HG03354 (cell line): ENCODE data around the gene PLXNC1.

Source experiments
- ATAC-seq: cut with Tn5 transposase; IDR thresholded peaks from one replicate; pipeline ENCODE4 v1.9.1; 2021; ENCODE audit warnings: mild to moderate bottlenecking; ENCODE audit not compliant: unreplicated experiment, poor library complexity, severe bottlenecking

The PLXNC1 gene

DNA sequence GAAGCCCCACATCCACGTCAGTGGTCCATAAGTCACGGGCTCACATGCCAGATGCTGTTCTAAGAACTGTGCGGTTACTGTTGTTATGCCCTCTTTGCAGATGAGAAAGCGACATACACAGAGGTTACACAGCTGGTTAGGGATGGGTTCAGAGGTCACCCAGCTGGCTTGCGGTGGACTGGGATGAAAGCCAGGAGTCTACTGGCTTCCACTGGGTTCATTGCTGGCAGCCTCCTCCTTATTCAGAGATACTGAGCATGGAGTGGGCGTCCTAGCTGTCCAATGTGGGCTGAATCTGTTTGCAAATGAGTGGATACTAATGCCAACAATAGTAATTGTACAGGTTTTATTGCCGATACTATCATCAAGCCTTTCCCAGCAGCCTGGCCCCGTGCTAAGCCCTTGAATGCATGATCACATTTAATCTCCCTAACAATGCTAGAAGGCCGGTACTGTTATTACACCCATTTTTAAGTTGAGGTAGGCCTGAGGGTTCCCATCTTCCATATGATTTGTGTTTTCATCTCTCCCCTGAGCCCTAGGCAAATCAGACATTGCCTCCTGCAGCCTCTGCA lies 129.1 kb downstream of the PLXNC1 start:
- no peak for ATAC-seq

DNA sequence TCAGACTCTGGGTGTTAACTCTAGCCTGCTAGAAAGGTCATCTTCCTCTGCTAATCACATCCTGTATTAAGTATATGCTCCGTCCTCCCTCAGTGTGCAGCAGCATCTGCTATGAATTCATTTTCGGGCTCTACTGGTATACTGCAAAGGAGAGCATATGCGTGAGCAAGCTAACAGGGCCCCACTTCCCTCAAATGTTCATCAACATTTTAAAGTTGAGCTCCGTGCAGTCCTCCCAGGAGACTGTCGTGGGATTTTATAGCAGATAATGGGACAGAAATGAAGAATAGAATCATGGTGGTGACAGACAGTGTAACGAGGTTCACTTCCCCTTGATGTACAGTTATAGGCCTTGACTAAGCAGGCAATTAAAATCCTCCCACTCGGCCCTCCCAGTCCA lies 131.7 kb downstream of the PLXNC1 start:
- no peak for ATAC-seq

DNA sequence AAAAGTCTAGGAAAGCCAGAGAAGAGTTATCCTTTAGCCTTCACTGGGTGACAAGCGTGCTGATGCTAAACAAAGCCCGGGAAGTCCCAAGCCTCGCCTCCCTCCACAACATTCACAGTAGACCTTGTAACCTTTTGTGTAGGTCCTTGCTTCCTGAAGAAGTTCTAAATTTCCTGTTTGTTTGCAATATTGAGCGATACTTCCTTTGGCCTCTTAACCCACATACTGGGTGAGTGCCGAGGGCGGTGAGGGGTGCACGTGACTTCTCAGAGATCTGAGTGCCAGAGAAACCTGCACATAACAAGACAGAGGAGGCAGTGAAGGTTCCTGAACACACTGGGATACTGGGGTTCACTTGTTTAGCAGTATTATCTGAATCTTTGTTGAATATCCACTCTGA lies 134.3 kb downstream of the PLXNC1 start:
- ATAC-seq = no peak

DNA sequence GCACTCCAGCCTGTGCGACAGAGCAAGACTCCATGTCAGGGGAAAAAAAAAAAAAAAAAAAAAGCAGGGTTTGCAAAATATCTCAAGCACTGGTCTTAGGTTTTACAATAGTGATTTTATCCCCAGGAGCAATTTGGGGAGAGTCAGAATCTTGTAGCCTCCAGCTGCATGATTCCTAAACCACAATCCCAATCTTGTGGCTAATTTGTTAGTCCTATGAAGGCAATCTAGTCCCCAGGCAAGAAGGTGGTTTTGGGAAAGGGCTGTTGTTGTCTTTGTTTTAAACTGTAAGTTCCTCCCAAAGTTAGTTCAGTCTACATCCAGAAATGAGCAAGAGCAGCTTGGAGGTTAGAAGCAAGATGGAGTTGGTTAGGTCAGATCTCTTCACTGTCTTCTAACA lies 135.7 kb downstream of the PLXNC1 start:
- ATAC-seq = no peak

DNA sequence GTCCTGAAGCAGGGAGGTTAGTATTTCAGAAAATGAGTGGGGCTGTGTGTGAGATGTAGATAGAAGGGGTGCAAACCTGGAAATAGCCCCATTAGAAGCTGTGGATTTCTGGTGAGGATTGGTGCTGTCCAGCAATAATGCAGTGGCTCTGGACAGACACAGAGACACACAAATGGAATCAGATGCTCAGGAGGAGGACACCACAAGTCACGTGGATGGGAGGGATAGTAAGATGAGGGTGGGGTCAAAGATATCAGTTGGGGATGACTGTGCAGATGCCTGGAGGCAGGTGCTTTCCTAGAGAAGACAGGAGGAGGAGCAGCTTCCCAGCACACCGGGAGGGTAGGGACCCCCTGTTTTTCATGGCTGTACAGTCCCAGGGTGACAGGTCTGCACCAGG lies 136.5 kb downstream of the PLXNC1 start:
- no peak for ATAC-seq

DNA sequence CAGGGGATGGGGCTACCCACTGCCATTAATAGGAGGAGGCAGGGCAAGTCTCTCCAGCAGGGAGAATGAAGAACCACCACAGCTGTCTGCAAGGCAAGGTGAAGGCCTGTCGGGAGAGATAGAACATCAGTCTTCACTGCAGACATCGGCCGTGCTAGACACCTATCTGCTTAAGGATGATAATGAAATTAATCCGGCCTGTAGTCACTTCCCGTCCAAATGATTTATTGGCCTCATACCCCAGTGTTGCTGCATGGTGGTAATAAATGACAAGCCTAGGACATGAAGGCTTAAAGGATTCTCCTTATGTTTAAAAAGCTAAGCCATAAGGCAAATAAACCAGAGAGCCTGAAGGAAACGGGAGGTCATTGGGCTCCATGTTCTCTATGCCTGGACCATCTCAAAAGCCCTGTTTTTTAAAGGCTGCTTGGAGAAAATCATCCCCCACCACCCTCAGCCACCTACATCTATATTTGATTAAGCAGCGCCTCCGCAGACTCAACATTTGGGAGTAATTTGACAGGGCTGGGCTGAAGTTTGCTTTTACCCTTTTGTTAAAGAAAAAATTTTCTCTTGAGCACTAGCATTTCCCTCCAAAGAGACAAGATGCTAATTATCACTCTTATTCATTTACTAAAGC lies 137.7 kb downstream of the PLXNC1 start:
- no peak for ATAC-seq

DNA sequence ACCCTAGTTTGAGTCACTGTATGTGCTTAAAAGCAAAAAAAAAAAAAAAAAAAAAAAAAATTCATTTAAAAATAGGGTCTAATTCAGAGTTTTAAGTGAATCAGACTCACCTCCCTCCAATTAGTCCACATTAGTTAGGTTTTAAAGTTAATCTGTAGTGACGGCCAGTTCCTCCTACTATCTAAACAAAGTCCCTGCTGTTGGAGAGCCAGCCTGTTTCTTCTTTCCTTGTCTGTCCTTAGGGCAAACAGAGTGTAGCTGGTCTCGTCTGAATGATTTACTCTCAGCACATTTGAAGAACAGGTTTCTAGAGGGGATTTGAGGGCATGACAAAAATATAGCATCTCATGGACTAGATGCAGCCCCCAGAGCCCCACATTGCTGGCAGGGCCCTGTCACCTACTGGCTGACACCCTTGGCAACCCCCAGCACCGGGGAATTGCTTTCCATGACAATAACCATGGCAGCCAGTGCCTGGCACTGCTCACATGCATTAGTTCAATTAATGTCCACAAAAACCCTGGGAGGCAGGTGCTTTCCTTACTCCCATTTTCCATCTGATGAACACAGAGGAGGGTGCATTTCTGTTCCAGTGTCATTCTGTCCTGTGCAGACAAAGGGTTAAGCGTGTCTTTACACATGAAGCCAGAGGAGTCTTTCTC lies 138.3 kb downstream of the PLXNC1 start:
- no peak for ATAC-seq

DNA sequence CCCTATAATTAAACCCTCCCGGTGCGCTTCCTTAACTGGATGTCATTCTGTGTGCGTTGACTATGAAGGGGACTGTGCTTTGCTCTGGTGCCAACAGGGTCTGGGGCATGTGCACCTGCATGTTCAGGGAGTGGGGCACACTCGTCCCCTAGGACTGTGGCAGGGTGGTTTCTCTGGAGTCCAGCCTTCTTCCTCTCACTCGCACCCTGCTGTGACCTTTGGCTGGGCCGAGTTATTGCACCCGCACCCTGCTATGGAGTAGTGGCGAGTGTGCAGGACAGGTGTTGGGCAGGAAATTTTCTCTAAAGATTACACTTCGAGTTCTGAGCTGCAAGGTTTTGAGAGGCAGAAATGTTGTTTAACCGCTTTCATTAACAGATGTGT lies 138.9 kb downstream of the PLXNC1 start:
- ATAC-seq = no peak

DNA sequence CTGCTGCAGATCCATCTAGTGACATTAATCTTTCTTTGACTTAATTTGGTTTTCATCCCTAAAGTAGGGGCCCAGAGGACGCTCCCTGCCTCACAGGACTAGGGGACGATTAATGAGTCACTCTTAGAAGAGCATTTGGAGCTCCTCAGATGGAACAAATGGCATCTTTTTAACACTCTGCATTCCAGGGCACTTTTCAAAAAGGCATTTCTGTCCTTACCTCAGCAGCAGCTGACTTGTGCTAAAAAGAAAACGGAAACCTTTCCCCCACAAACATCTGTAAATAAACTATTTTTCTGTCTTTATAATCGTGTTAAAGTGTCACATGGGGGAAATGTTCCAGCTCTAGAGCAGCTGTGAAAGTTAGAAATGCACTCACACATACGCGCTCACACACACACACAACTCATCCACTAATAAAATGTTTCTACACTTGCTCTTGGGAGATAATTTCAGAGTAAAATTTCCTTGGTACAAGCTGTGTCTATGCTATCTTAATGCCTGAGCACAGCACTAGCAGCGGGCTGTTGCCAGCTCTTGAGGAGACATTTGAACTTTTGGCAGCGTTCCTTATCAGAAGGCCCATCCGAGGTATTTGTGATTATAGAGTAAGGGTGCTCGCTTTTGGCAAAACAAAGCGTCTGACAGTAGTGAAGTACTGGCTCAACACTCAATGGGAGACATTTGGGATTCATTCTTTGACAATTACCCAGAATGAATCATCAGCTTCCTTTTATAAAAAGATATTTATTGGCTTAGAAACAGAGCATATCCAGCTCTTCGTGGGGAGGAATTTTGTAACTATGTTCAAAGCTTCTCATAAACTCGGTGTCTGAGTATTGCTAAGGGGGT lies 141.3 kb downstream of the PLXNC1 start:
- no peak for ATAC-seq

DNA sequence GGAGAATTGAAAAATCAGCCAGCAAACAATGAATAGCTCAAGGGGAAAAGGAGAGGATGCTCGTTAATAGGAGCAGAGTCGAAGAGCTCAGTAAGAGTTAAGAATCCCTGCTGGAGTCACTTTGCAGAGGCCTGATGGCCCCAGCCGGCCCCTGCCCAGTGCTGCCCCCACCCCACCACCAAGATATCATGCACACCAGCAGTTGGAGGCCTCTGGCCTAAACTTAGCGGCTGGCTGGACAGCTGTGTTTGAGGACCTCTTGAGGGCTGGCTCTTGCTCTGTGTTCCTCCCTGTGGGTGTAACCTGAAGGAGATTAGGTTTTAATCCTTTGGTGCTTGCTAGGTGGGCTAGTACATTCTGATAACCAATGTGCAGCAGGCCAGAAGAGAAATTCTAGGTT lies 142.0 kb downstream of the PLXNC1 start:
- ATAC-seq = no peak

DNA sequence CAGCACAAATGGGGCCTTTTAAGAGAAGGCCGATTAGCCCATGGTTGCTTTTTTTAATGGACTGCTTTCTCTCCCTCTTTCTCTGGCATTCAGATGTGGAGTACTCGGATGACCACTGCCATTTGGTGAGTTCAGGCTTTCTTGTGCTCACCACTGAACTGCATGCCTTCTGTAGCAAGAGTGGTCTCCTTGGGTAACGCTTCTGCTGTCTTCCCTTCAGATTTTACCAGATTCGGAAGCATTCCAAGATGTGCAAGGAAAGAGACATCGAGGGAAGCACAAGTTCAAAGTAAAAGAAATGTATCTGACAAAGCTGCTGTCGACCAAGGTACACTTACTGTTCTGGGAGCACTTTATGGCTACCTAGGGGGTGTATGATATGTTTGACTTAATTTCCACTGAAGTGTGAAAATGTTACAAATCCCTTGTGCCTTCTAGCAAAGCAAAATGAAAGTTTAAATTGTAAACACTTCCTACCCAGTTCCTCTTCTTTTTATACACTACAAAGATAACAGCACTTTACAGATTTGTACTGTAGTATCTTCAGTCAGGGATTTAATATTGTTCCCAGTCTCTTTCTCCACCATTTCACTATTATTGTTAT lies 148.8 kb downstream of the PLXNC1 start:
- no peak for ATAC-seq

DNA sequence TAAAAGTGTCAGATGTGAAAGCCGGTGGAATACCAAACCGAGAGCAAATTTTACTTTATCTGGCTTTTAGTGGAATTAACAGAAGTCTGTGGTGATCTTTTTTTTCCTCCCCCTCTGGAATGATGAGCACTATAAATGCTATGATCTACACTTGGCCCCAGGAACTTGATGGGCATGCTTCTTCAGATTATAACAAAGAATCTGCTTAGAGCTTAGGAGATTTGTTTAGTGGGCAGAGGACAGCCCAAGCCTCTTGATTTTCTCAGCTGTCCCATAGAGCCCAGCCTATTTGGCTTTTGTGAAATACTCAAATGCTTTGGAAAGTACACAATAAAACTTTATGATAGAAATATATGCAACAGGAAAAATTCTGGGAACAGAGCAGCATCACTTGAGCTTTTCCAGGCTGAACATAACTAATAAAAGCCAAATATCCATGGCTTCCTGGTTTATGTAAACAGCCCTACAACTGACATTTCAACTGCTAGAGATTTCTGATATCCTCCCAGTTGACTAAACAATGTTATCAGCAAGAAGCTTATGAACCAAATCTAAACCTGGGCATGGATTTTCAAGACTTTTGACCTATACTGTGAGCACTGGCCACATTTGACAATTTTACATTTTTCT lies 149.6 kb downstream of the PLXNC1 start:
- ATAC-seq = no peak

DNA sequence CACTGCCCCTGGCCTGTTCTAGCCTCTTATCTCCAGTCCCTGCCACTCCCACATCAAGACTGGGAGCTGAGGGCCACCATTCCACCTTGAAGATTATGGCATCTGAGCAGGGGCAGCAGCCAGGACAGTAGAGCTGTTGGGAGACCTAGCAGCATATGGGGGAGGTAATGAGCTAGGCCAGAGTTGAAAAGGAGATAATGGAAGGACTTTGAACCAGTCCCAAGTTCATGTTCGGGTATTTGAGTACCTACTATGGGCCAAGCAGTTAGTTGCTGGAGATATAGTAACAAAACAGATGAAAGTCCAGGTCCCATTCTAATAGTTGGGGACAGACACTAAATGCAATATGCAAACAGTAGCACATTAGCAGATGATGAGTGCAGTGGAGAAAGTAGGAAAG lies 151.5 kb downstream of the PLXNC1 start:
- no peak for ATAC-seq

DNA sequence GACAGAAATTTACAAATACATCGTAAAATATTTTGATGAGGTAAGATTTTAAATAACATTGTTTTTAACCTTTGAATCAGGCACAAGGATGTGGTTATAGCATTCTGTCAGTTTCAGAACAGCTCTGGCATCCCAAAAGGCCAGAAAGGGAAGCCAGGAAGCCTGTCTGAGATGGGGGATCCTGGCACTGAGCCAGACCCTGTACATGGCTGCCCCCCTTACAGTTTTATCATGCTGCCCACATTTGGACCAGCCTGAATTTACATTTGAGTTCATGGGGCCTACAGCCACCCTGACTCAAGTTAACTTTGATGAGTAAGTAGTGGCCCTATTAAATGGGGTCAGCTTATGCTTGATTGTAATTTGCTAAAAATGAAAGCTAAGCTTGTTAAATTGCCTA lies 155.6 kb downstream of the PLXNC1 start:
- no peak for ATAC-seq

DNA sequence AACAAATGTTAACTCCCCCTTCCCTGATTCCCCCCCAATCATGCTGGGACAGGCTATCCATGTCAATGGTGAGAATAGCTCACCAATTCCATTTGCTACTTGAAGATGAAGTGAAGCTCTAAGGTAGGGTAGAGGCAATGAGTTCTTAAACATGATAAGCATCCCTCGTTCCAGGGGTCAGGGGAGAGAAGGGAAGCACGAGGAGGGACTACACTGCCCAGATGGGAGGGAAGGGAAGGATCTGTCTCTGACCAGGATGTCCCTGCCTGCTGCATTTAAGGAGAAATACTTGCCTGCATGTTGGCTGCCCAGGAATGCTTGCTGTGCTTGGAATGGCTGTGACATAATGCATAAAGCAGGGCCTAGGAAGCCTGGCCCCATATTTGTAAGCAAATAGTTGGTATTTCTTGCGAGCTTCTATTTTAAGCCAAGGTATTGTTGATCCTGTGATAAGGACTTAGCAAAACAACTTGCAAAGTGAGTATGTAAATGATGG lies 156.2 kb downstream of the PLXNC1 start:
- ATAC-seq = no peak

DNA sequence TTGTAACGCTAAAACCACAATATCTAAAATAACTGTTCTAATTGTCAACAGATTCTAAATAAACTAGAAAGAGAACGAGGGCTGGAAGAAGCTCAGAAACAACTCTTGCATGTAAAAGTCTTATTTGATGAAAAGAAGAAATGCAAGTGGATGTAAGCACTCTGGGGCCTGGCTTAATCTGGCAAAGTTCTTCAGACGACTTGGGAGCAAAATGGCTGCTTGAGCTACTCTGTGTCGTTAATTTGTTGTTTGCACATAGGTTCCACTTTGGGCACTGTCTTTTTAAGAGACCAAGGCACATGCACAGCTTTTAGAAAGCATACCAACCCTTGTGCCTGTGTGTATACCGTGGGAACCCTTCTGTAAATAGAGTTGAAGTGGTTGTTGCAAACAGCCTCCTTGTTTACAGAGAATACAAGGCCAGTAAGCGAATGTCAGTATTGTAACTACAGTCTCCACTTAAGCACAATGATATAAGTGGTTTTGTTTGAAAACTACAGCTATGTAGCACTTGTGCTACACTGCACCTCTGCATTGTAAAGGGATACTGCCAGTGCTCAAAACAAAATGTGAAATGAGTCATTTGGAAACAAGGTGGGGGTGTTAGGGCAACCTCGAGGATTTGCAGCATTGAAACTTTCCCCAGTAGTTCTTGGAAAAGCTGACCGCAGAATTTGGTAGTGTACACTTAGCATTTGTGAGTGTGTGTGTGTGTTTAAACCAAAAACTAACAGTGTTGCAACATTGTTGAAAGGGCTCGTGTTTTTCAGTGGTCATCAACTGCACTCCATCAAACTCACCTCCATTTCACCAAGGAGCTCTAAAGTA lies 157.0 kb downstream of the PLXNC1 start:
- peak; percentile 41 for ATAC-seq

DNA sequence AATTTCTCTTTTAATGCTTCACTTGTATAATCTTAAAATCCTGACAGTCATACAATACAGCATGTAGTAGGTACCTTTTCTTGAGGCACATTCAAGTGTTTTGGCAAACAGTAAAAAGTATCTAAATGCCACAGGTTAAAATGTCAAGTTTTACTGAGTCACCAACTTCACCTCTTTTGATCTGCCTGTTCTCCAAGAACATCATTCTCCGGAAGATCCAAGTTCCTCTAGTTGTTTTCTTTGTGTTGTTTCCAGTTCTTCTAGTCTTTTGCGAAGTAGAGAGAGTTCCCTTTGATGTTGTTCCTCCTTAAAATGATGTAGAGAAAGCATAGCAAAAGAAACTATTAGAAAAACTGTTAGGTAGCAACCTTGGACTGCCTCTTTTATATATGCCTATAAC lies 160.2 kb downstream of the PLXNC1 start:
- ATAC-seq = no peak

DNA sequence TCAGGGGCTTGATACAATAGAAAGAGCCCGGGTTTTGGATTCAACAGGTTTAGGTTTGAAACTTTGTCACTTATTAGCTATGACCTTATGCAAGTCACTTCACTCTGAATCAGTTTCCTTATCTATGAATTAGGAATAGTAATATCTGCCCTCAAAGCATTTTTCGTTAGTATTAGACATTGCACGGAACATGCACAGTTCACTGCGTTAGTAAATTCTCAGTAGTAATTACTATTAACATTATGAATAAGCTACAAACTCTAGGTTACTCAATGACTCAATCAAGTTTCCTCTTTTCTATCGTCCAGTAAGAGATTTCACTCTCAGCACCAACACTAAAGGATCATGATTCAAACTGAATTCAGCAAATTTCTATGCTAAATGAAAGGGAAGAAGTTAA lies 161.0 kb downstream of the PLXNC1 start:
- peak; percentile 82 for ATAC-seq

DNA sequence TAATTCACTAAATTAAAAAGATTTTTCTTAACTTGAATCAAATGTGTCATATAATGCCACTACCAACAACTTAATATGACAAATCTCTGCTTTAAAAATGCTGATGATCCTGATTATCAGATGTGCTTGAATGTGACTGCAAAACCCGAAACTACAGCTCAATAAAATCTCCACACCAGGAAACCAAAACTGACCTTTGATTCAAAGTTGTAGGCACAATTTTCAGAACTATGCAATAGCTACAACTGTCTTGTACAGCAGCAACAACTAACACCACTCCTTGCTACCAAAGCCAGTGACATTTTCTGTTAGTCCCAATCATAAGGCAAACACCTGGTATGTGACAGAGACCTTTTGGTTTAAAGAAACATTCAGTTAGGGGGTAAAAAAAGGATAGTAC lies 164.0 kb downstream of the PLXNC1 start:
- ATAC-seq = no peak
